Stimulated activated naive CD8-positive, alpha-beta T cell treated with anti-CD3 and anti-CD28 coated beads, Interleukin-15, Interleukin-2, amounts not matched to agents 100 ng/mL and 50 ng/mL, for 24 hours (primary cell): Measurements from ENCODE around the gene BATF2.

ENCODE experiments used
- H3K27ac Mint-ChIP-seq: one replicate; pipeline ENCODE4 v1.8.0; 2021; ENCODE audit warnings: mild to moderate bottlenecking, mixed read lengths
- H3K27me3 Mint-ChIP-seq: one replicate; pipeline ENCODE4 v1.8.0; 2021; ENCODE audit warnings: mixed read lengths
- H3K36me3 Mint-ChIP-seq: one replicate; pipeline ENCODE4 v1.8.0; 2021; ENCODE audit warnings: low read depth, mixed read lengths
- H3K4me1 Mint-ChIP-seq: one replicate; pipeline ENCODE4 v1.8.0; 2021; ENCODE audit warnings: low read depth, mixed read lengths
- H3K4me3 Mint-ChIP-seq: one replicate; pipeline ENCODE4 v1.8.0; 2021; ENCODE audit warnings: mild to moderate bottlenecking, mixed read lengths
- H3K9me3 Mint-ChIP-seq: one replicate; pipeline ENCODE4 v1.8.0; 2021; ENCODE audit warnings: mixed read lengths

BATF2 gene

GRCh38 chr11:64960719-64961118, 36.1 kb downstream of the BATF2 start:
- Mint-ChIP-seq H3K4me1 (peaks cover 6% of the 10 kb centered on the region), H3K36me3 (no peaks in the 10 kb centered on the region), H3K27ac (no peak overlapping the region), H3K9me3 (no peaks in the 10 kb centered on the region), H3K27me3 (peaks cover 9% of the 10 kb centered on the region), H3K4me3 (no peak overlapping the region)

GRCh38 chr11:64959498-64959897, 37.3 kb downstream of the BATF2 start:
- H3K4me1 Mint-ChIP-seq, result no peaks in the 10 kb centered on the region

GRCh38 chr11:64954201-64954600, 42.6 kb downstream of the BATF2 start:
- Mint-ChIP-seq H3K27ac (no peak overlapping the region), H3K36me3 (no peaks in the 10 kb centered on the region), H3K9me3 (no peaks in the 10 kb centered on the region), H3K4me3 (no peak overlapping the region), H3K4me1 (no peaks in the 10 kb centered on the region), H3K27me3 (peaks cover 15% of the 10 kb centered on the region)

More at GRCh38 chr11:64959498-64959897, 37.3 kb downstream of the BATF2 start:
- Mint-ChIP-seq H3K4me3 (no peak overlapping the region), H3K9me3 (no peaks in the 10 kb centered on the region), H3K36me3 (no peaks in the 10 kb centered on the region), H3K27me3 (peaks cover 9% of the 10 kb centered on the region), H3K27ac (no peak overlapping the region)

GRCh38 chr11:64951529-64951928, 45.2 kb downstream of the BATF2 start:
- H3K36me3 Mint-ChIP-seq, result no peaks in the 10 kb centered on the region
- no peaks in the 10 kb centered on the region for H3K9me3 Mint-ChIP-seq

GRCh38 chr11:64947208-64947814, 49.5 kb downstream of the BATF2 start:
- no peaks in the 10 kb centered on the region for H3K4me1 Mint-ChIP-seq
- no peaks in the 10 kb centered on the region for H3K36me3 Mint-ChIP-seq
- H3K27ac Mint-ChIP-seq, result no peak overlapping the region
- peaks cover 16% of the 10 kb centered on the region for H3K27me3 Mint-ChIP-seq
- no peaks in the 10 kb centered on the region for H3K9me3 Mint-ChIP-seq
- H3K4me3 Mint-ChIP-seq, result no peak overlapping the region

More at GRCh38 chr11:64951529-64951928, 45.2 kb downstream of the BATF2 start:
- Mint-ChIP-seq H3K4me1 (no peaks in the 10 kb centered on the region), H3K27me3 (peaks cover 15% of the 10 kb centered on the region), H3K4me3 (no peak overlapping the region), H3K27ac (no peak overlapping the region)
